IMR-90 (cell line): ENCODE measurements around the gene SPRED2. TPM values are rescaled to one million over a fixed set of nuclear protein-coding genes. Genes with fewer than 3 reads are reported as not detected.

ENCODE experiments used
- ATAC-seq: fragments of 200-7000 bp; cut with Tn5 transposase; 2 replicates; pipeline ENCODE4 v1.9.1; 2020; ENCODE audit warnings: low read depth, mild to moderate bottlenecking, moderate library complexity
- BruUV-seq: library from RNA; stranded (reverse); fragments of 400-500 nt; replicated peaks from 2 replicates; lab custom pipeline; 2021; lab: Mats Ljungman, UMichigan
- CTCF ChIA-PET: fragments of 300-600 bp; formaldehyde crosslinking; extraction: SDS; loops from one replicate; lab custom pipeline; 2021; ENCODE audit warnings: antibody characterized with exemption; lab: Yijun Ruan, JAX
- POLR2A ChIA-PET: fragments of 300-600 bp; sonication (Branson Sonifier 250); formaldehyde crosslinking; loops from one replicate; lab custom pipeline; 2022; ENCODE audit warnings: antibody characterized with exemption; ENCODE audit not compliant: unreplicated experiment; lab: Charles Lee
- DNase-seq: peaks from one replicate; pipeline ENCODE4 v3.0.0; 2013
- H2AFZ ChIP-seq: replicated peaks from 2 replicates; pipeline ENCODE3; 2013; ENCODE audit warnings: low read length, mild to moderate bottlenecking; ENCODE audit not compliant: poor library complexity
- H2AK5ac ChIP-seq: 2 replicates; pipeline ENCODE4 v1.6.1; 2013; ENCODE audit warnings: low read depth, low read length, inconsistent platforms
- H2AK9ac ChIP-seq: replicated peaks from 2 replicates; pipeline ENCODE3; 2013; ENCODE audit warnings: mild to moderate bottlenecking, low read depth, low read length, moderate library complexity; ENCODE audit not compliant: poor library complexity
- H2BK120ac ChIP-seq: 2 replicates; pipeline ENCODE4 v1.6.1; 2013; ENCODE audit warnings: low read depth, low read length, inconsistent platforms
- H2BK15ac ChIP-seq: 3 replicates; pipeline ENCODE4 v1.6.1; 2013; ENCODE audit warnings: low read depth, low read length, inconsistent platforms
- H2BK20ac ChIP-seq: 2 replicates; pipeline ENCODE4 v1.6.1; 2013; ENCODE audit warnings: low read depth, mild to moderate bottlenecking, inconsistent platforms, low read length, moderate library complexity
- H2BK5ac ChIP-seq: 2 replicates; pipeline ENCODE4 v1.6.1; 2013; ENCODE audit warnings: mild to moderate bottlenecking, low read depth, low read length, inconsistent platforms; ENCODE audit not compliant: poor library complexity, severe bottlenecking
- H3K14ac ChIP-seq: replicated peaks from 2 replicates; pipeline ENCODE4 v1.6.1; 2013; ENCODE audit warnings: low read depth, low read length, inconsistent platforms
- H3K18ac ChIP-seq: 2 replicates; pipeline ENCODE4 v1.6.1; 2013; ENCODE audit warnings: low read depth, low read length, control low read depth
- H3K23ac ChIP-seq: 2 replicates; pipeline ENCODE4 v1.6.1; 2013; ENCODE audit warnings: low read depth, low read length, inconsistent platforms
- H3K27ac ChIP-seq: 2 replicates; pipeline ENCODE4 v1.5.1; 2013; ENCODE audit warnings: mild to moderate bottlenecking, control low read depth, low read length; ENCODE audit not compliant: insufficient read depth
- H3K27me3 ChIP-seq: 2 replicates; pipeline ENCODE4 v1.6.1; 2013; ENCODE audit warnings: low read length; ENCODE audit not compliant: control insufficient read depth, insufficient read depth
- H3K36me3 ChIP-seq: 2 replicates; pipeline ENCODE4 v1.6.1; 2013; ENCODE audit warnings: low read length, mixed read lengths; ENCODE audit not compliant: control insufficient read depth, insufficient read depth
- H3K4ac ChIP-seq: 2 replicates; pipeline ENCODE4 v1.6.1; 2013; ENCODE audit warnings: low read depth, low read length, inconsistent platforms
- H3K4me1 ChIP-seq: 2 replicates; pipeline ENCODE4 v1.6.1; 2013; ENCODE audit warnings: low read length, mixed read lengths; ENCODE audit not compliant: control insufficient read depth, insufficient read depth
- H3K4me2 ChIP-seq: 2 replicates; pipeline ENCODE4 v1.6.1; 2013; ENCODE audit warnings: low read depth, mild to moderate bottlenecking, control low read depth, low read length, moderate library complexity
- H3K4me3 ChIP-seq: 2 replicates; pipeline ENCODE4 v1.5.1; 2013; ENCODE audit warnings: low read depth, mild to moderate bottlenecking, control low read depth, low read length, moderate library complexity; ENCODE audit not compliant: insufficient read depth
- H3K56ac ChIP-seq: 2 replicates; pipeline ENCODE4 v1.6.1; 2013; ENCODE audit warnings: low read length, inconsistent platforms; ENCODE audit not compliant: insufficient read depth; ENCODE audit errors: extremely low read depth
- H3K79me1 ChIP-seq, 2 experiments: 2 replicates each; pipeline ENCODE4 v1.6.1; 2013; ENCODE audit warnings: low read length in 2 of 2, inconsistent platforms in 1 of 2, low read depth in 1 of 2
- H3K9ac ChIP-seq: 2 replicates; pipeline ENCODE4 v1.6.1; 2013; ENCODE audit warnings: low read depth, low read length, control low read depth
- H3K9me1 ChIP-seq: 2 replicates; pipeline ENCODE4 v1.6.1; 2013; ENCODE audit warnings: low read length, inconsistent platforms; ENCODE audit not compliant: insufficient read depth
- H3K9me3 ChIP-seq: 2 replicates; pipeline ENCODE4 v1.6.1; 2013; ENCODE audit warnings: low read length; ENCODE audit not compliant: control insufficient read depth, insufficient read depth
- H4K20me1 ChIP-seq: 2 replicates; pipeline ENCODE4 v1.6.1; 2013; ENCODE audit warnings: low read length, inconsistent platforms; ENCODE audit not compliant: insufficient read depth
- H4K5ac ChIP-seq: 2 replicates; pipeline ENCODE4 v1.6.1; 2013; ENCODE audit warnings: mild to moderate bottlenecking, low read depth, low read length, control low read depth
- H4K8ac ChIP-seq, 2 experiments: 2 replicates each; pipeline ENCODE4 v1.6.1; 2013; ENCODE audit warnings: low read depth in 2 of 2, low read length in 2 of 2, control low read depth in 1 of 2, inconsistent platforms in 1 of 2
- H4K91ac ChIP-seq: 2 replicates; pipeline ENCODE4 v1.6.1; 2013; ENCODE audit warnings: low read depth, low read length, inconsistent platforms; ENCODE audit not compliant: insufficient read depth
- POLR2A ChIP-seq: IDR thresholded peaks from 2 replicates; pipeline ENCODE4 v1.6.1; 2012; ENCODE audit warnings: mild to moderate bottlenecking, low read depth, low read length
- RCOR1 ChIP-seq: IDR thresholded peaks from 2 replicates; pipeline ENCODE4 v1.6.1; 2012; ENCODE audit warnings: mild to moderate bottlenecking, low read length, improper control_type of control experiment; ENCODE audit not compliant: insufficient replicate concordance
- SMC3 ChIP-seq: fragments of 150-350 bp; IDR thresholded peaks from 2 replicates; pipeline ENCODE4 v1.6.1; 2016; ENCODE audit warnings: low read depth, mild to moderate bottlenecking, antibody characterized with exemption, low read length, moderate library complexity
- WGBS, 2 experiments: methylation state at CpG; one replicate each; pipeline versions ENCODE4 v1.1.5 to v1.1.7; 2013; ENCODE audit warnings: missing lambda C conversion rate in 2 of 2; ENCODE audit not compliant: insufficient read length in 1 of 2; ENCODE audit errors: extremely low coverage in 2 of 2; 5-methylcytosine and 5-hydroxymethylcytosine counted together
- dilution Hi-C: fragments of 300-500 bp; cut with HindIII; formaldehyde crosslinking; loops from one replicate; pipeline ENCODE4 v1.14.3; 2018; ENCODE audit warnings: low sequenced_read_pairs; ENCODE audit not compliant: unreplicated experiment
- in situ Hi-C: fragments of 300-500 bp; cut with MboI; formaldehyde crosslinking; loops from 3 replicates; pipeline ENCODE4 v1.14.3; 2019; ENCODE audit warnings: low sequenced_read_pairs, inconsistent platforms, mixed read lengths
- intact Hi-C: fragments of 100-400 bp; cut with micrococcal nuclease; formaldehyde crosslinking; loops from 2 replicates; pipeline ENCODE4 v1.10.0; 2022
- polyA plus RNA-seq, 3 experiments: library from polyadenylated mRNA; depleted of rRNA; stranded (reverse); fragments of >200 nt; gene quantifications; 2 replicates each; pipeline ENCODE4 v1.2.3, GENCODE V29; 2012; ENCODE audit warnings: low replicate concordance in 1 of 3
- total RNA-seq: library from RNA; depleted of rRNA; stranded (reverse); fragments of >200 nt; gene quantifications from 2 replicates; pipeline ENCODE4 v1.2.3, GENCODE V29; 2012
- TF ChIP-seq, protein P1 (sequence below): fragments of 150-350 bp; IDR thresholded peaks from 2 replicates; pipeline ENCODE4 v1.6.1; 2016; ENCODE audit warnings: low read depth, mild to moderate bottlenecking, low read length, moderate library complexity, borderline replicate concordance

SPRED2 gene
- total and polyA plus RNA-seq, 2 of the 4 experiments (the other 2 are of a cell fraction), result 4.8 to 18.7 TPM

DNA sequence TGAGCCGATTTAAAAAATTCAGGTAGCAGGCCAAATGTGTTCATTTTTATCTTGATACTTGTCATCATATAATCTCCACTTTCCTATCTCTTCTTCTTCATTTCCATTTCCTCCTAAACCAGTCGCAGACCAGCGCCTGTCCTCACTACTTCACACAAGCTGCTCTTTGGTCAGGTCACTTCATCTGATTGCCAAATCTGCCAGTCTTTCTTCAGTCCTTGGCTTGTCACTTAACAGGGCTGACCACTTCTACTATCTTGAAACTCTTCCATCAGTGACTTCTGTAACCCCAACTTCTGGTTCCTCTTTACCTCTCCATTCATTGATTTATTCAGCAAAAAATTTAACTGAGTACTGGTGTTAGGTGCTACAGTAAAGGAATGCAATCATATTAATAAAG, 18.0 kb upstream of the SPRED2 start:
- no peak overlapping the region for H2AK9ac ChIP-seq
- no peak overlapping the region for H4K91ac ChIP-seq
- TF ChIP-seq RCOR1 (no peak), POLR2A (no peak), SMC3 (no peak)
- TF ChIP-seq, protein P1, sequence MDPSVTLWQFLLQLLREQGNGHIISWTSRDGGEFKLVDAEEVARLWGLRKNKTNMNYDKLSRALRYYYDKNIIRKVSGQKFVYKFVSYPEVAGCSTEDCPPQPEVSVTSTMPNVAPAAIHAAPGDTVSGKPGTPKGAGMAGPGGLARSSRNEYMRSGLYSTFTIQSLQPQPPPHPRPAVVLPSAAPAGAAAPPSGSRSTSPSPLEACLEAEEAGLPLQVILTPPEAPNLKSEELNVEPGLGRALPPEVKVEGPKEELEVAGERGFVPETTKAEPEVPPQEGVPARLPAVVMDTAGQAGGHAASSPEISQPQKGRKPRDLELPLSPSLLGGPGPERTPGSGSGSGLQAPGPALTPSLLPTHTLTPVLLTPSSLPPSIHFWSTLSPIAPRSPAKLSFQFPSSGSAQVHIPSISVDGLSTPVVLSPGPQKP, result no peak
- in situ Hi-C loops (no loop called here), dilution Hi-C loops (no loop called here), intact Hi-C loops (no loop called here)
- no peaks in the 10 kb centered on the region for H3K79me1 ChIP-seq
- H3K14ac ChIP-seq, result no peak overlapping the region
- H3K4me2 ChIP-seq, result no peak overlapping the region
- H4K5ac ChIP-seq, result no peak overlapping the region
- peaks cover 8% of the 10 kb centered on the region; the same call in 1 of the 2 replicates for H3K27me3 ChIP-seq
- no peak overlapping the region for H3K9ac ChIP-seq
- H3K56ac ChIP-seq, result no peak overlapping the region
- no peaks in the 10 kb centered on the region for H3K9me3 ChIP-seq
- no peak overlapping the region for H2BK120ac ChIP-seq
- ATAC-seq, result no peak
- CTCF ChIA-PET, result no interaction called here
- H2AK5ac ChIP-seq, result no peak overlapping the region
- 77% methylated on average over 2 of the region's 3 CpGs; no CpG with 5 or more reads in 1 of the 2 experiments for WGBS, 2 experiments
- H3K4me1 ChIP-seq, result no peaks in the 10 kb centered on the region
- POLR2A ChIA-PET, result interaction anchor here (0.8 kb wide), 1 partner anchor 18 kb away, joined by 4 read pairs; the partner anchor contains the start of gene SPRED2
- no peak overlapping the region for H3K4ac ChIP-seq
- no peak overlapping the region for H2AFZ ChIP-seq
- H2BK20ac ChIP-seq, result no peak overlapping the region
- H4K20me1 ChIP-seq, result no peaks in the 10 kb centered on the region
- no peaks in the 10 kb centered on the region for H3K9me1 ChIP-seq
- no peak overlapping the region for H2BK5ac ChIP-seq
- no peak for DNase-seq
- BruUV-seq, result no TSS peak
- no peak overlapping the region for H3K27ac ChIP-seq
- no peak overlapping the region for H4K8ac ChIP-seq
- H3K36me3 ChIP-seq, result no peaks in the 10 kb centered on the region
- no peak overlapping the region for H3K23ac ChIP-seq
- H3K18ac ChIP-seq, result no peak overlapping the region
- H2BK15ac ChIP-seq, result no peak overlapping the region
- no peak overlapping the region for H3K4me3 ChIP-seq
